H1 (cell line): ENCODE results near the gene ORMDL1. TPM values are rescaled to one million over a fixed set of nuclear protein-coding genes. Genes with fewer than 3 reads are reported as not detected.

ENCODE experiments used
- TAF7 ChIP-seq: optimal IDR thresholded peaks from 2 replicates; pipeline ENCODE3; 2011; ENCODE audit warnings: low read depth, mild to moderate bottlenecking, inconsistent platforms, low read length, moderate library complexity, borderline replicate concordance
- polyA plus RNA-seq, 7 experiments: library from polyadenylated mRNA; depleted of rRNA in 3 of 7; stranded (reverse) in 5 of 7; unstranded in 2 of 7; fragments of >200 nt in 5 of 7; fragments of 200-250 nt in 2 of 7; gene quantifications; 1 replicate in 5 of 7; 2 replicates in 1 of 7; 4 replicates in 1 of 7; pipeline versions ENCODE4 v1.2.1 to v1.2.3, GENCODE V29; 2011 to 2013; ENCODE audit warnings: missing spikeins in 2 of 7, mixed read lengths in 2 of 7
- total RNA-seq: library from RNA; stranded (reverse); fragmentation: NEBNext Ultra II Directional; extraction: Animal tissue kit (Norgen Biotek cat#: 25700); gene quantifications from 2 replicates; pipeline ENCODE4 v1.2.1, GENCODE V29; 2021

Gene ORMDL1
- total and polyA plus RNA-seq, 2 of the 8 experiments (the other 6 are each of a cell fraction or from before 2014, with no cell fraction given), result 34.9 to 58.1 TPM

- no peak for TF ChIP-seq TAF7
Measured at GRCh38 chr2:189782221-189782671, 1.9 kb downstream of the ORMDL1 start (continued).
